Activated CD4-positive, alpha-beta memory T cell treated with anti-CD3 and anti-CD28 coated beads, Interleukin-2, amount 10 ng/mL, durations not matched to agents 7 days and 5 days (primary cell): ENCODE data around the gene CNGA3. TPM values are rescaled to one million over a fixed set of nuclear protein-coding genes. Genes with fewer than 3 reads are reported as not detected.
A peak's percentile ranks its signal among the peaks of the same experiment; 100 is the strongest.

Source experiments
- CTCF ChIA-PET: fragments of 350-600 bp; sonication (Branson Sonifier 250); formaldehyde crosslinking; loops from one replicate; lab custom pipeline; 2021; ENCODE audit warnings: antibody characterized with exemption, inconsistent platforms; lab: Charles Lee
- POLR2A ChIA-PET: fragments of 350-600 bp; sonication (Branson Sonifier 250); formaldehyde crosslinking; loops from one replicate; lab custom pipeline; 2021; ENCODE audit warnings: antibody characterized with exemption; lab: Charles Lee
- DNase-seq: peaks from one replicate; pipeline ENCODE4 v3.0.0-alpha.2; 2020
- H3K27ac Mint-ChIP-seq: one replicate; pipeline ENCODE4 v1.8.0; 2021; ENCODE audit warnings: mild to moderate bottlenecking, mixed read lengths
- H3K27me3 Mint-ChIP-seq: one replicate; pipeline ENCODE4 v1.8.0; 2021; ENCODE audit warnings: mixed read lengths
- H3K36me3 Mint-ChIP-seq: one replicate; pipeline ENCODE4 v1.8.0; 2021; ENCODE audit warnings: low read depth, mixed read lengths
- H3K4me1 Mint-ChIP-seq: one replicate; pipeline ENCODE4 v1.8.0; 2021; ENCODE audit warnings: mixed read lengths
- H3K4me3 Mint-ChIP-seq: one replicate; pipeline ENCODE4 v1.8.0; 2021; ENCODE audit warnings: mild to moderate bottlenecking, mixed read lengths
- H3K9me3 Mint-ChIP-seq: one replicate; pipeline ENCODE4 v1.8.0; 2021; ENCODE audit warnings: mixed read lengths
- total RNA-seq, 2 experiments: library from RNA; stranded (reverse); gene quantifications; one replicate each; pipeline ENCODE4 v1.2.3, GENCODE V29; 2021

CNGA3 gene
- total RNA-seq, 2 experiments from 2014 or later = not detected

- ChIA-PET POLR2A (no interaction called here), CTCF (interaction anchor here (1.8 kb wide), 1 partner anchor 11 kb away, joined by 6 read pairs; no protein-coding TSS in a partner anchor)
- H3K4me3 Mint-ChIP-seq = no peak overlapping the region
- peak; percentile 11 for DNase-seq
- H3K36me3 Mint-ChIP-seq = no peaks in the 10 kb centered on the region
- peaks cover 30% of the 10 kb centered on the region for H3K27me3 Mint-ChIP-seq
- no peaks in the 10 kb centered on the region for H3K9me3 Mint-ChIP-seq
- no peaks in the 10 kb centered on the region for H3K4me1 Mint-ChIP-seq
- no peak overlapping the region for H3K27ac Mint-ChIP-seq
Observed at GRCh38 chr2:98374286-98374685, 28.0 kb downstream of the CNGA3 start.

GRCh38 chr2:98374958-98375570 lies 28.8 kb downstream of the CNGA3 start:
- ChIA-PET POLR2A (no interaction called here), CTCF (interaction anchor here (1.8 kb wide), 1 partner anchor 10 kb away, joined by 6 read pairs; no protein-coding TSS in a partner anchor)
- no peaks in the 10 kb centered on the region for H3K9me3 Mint-ChIP-seq
- H3K4me1 Mint-ChIP-seq = no peaks in the 10 kb centered on the region
- no peaks in the 10 kb centered on the region for H3K36me3 Mint-ChIP-seq
- H3K27ac Mint-ChIP-seq = no peak overlapping the region
- H3K4me3 Mint-ChIP-seq = no peak overlapping the region
- DNase-seq = no peak
- peaks cover 30% of the 10 kb centered on the region for H3K27me3 Mint-ChIP-seq

DNA sequence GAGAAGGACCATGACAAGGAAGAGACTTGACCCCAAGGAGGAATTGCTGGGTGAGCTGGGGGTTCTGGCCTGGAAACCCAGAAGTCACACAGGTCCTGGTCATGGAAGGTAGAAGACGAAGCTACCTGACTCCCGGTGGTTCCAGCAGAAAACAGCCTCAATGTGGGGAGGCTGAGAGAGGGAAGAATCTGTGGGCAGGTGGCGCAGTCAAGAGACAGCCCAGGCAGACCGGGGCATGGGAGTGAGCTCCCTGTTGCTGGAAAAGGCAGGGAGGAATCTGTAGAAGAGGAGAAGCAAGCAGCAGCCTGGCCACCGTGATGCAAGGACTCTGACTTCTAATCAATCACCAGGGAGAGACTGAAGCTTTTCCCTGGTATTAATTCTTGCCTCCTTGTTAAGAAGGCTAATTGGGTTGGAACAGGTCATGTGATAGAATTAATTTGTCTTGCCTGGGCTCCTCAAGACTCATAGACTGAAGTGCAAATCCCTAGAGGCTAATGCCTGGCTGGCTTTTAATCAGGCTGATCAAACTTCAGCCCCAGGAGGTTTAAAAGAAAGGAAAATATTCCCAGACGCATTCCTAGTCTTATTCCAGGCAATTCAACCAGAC lies 30.1 kb downstream of the CNGA3 start:
- Mint-ChIP-seq H3K27me3 (peaks cover 30% of the 10 kb centered on the region), H3K4me1 (no peaks in the 10 kb centered on the region), H3K4me3 (no peak overlapping the region), H3K27ac (no peak overlapping the region), H3K36me3 (no peaks in the 10 kb centered on the region), H3K9me3 (no peaks in the 10 kb centered on the region)
- DNase-seq = no peak
- ChIA-PET POLR2A (no interaction called here), CTCF (interaction anchor here (0.7 kb wide), 1 partner anchor 9 kb away, joined by 3 read pairs; no protein-coding TSS in a partner anchor)

GRCh38 chr2:98376996-98377395 lies 30.7 kb downstream of the CNGA3 start:
- Mint-ChIP-seq H3K36me3 (no peaks in the 10 kb centered on the region), H3K27ac (no peak overlapping the region), H3K4me1 (no peaks in the 10 kb centered on the region), H3K4me3 (no peak overlapping the region), H3K27me3 (peaks cover 30% of the 10 kb centered on the region), H3K9me3 (no peaks in the 10 kb centered on the region)
- ChIA-PET CTCF (no interaction called here), POLR2A (no interaction called here)
- no peak for DNase-seq

DNA sequence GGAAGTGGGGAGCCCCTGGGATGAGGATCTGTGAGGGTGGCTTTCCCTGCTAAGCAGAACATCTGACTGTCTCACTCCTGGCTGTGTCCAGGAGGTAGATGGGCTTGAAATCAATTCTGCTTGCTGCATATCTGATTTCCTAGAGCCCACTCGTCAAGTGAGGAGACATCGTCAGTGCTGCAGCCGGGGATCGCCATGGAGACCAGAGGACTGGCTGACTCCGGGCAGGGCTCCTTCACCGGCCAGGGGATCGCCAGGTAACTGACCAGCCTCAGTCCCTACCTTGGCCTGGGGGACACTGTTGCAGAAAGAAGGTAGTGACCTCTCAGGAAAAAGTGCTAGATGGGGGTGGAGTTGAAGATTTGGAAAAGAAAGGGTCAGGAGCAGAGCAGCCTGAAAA lies 31.3 kb downstream of the CNGA3 start:
- H3K4me3 Mint-ChIP-seq = no peak overlapping the region
- H3K4me1 Mint-ChIP-seq = no peaks in the 10 kb centered on the region
- no peak overlapping the region for H3K27ac Mint-ChIP-seq
- DNase-seq = no peak
- ChIA-PET CTCF (no interaction called here), POLR2A (no interaction called here)
- no peaks in the 10 kb centered on the region for H3K9me3 Mint-ChIP-seq
- peaks cover 31% of the 10 kb centered on the region for H3K27me3 Mint-ChIP-seq
- H3K36me3 Mint-ChIP-seq = no peaks in the 10 kb centered on the region

DNA sequence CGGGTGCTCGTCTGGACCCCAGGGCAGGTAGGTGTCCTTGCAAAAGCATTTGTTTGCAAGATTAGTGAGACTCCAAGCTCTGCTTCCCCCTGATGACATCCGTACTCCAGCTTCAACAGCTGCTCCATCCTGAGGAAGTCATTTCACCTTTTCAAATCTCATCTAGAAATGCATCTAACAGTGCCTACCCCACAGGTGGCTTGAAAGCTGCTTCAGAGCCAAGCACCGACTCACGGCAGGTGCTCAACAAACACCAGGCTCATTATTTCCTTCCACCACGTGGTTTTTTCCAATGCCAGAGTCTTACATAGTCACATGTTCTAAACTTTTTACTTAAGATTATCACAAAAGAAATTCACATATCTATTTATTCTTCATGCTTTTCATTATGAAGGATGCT lies 31.9 kb downstream of the CNGA3 start:
- POLR2A ChIA-PET = no interaction called here
- Mint-ChIP-seq H3K36me3 (no peaks in the 10 kb centered on the region), H3K27me3 (peaks cover 32% of the 10 kb centered on the region), H3K4me3 (no peak overlapping the region), H3K27ac (no peak overlapping the region), H3K4me1 (no peaks in the 10 kb centered on the region), H3K9me3 (no peaks in the 10 kb centered on the region)
- no peak for DNase-seq
- CTCF ChIA-PET = no interaction called here

DNA sequence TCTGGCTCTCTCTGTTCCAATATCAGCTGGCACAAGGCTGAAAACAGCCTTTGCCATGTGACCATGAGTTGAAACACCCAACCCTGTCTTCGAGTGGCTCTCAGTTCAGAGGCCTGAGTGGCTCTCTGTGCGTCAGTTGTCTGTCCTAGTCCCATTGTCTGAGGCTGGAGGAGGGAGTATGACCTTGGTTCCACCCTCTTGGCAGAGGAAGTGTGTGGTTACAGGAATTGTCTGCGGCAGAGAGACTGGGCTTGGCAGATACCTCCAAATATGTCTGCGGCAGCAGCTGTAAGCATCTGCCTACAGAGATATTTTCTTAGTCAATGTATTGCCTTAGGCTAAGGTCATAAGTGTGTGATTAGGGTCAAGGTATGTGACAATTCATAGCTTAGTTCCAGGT lies 32.6 kb downstream of the CNGA3 start:
- H3K27me3 Mint-ChIP-seq = peaks cover 28% of the 10 kb centered on the region
- no peak for DNase-seq
- POLR2A ChIA-PET = no interaction called here
- no peaks in the 10 kb centered on the region for H3K36me3 Mint-ChIP-seq
- CTCF ChIA-PET = no interaction called here
- H3K4me1 Mint-ChIP-seq = no peaks in the 10 kb centered on the region
- H3K27ac Mint-ChIP-seq = no peak overlapping the region
- H3K9me3 Mint-ChIP-seq = no peaks in the 10 kb centered on the region
- no peak overlapping the region for H3K4me3 Mint-ChIP-seq

DNA sequence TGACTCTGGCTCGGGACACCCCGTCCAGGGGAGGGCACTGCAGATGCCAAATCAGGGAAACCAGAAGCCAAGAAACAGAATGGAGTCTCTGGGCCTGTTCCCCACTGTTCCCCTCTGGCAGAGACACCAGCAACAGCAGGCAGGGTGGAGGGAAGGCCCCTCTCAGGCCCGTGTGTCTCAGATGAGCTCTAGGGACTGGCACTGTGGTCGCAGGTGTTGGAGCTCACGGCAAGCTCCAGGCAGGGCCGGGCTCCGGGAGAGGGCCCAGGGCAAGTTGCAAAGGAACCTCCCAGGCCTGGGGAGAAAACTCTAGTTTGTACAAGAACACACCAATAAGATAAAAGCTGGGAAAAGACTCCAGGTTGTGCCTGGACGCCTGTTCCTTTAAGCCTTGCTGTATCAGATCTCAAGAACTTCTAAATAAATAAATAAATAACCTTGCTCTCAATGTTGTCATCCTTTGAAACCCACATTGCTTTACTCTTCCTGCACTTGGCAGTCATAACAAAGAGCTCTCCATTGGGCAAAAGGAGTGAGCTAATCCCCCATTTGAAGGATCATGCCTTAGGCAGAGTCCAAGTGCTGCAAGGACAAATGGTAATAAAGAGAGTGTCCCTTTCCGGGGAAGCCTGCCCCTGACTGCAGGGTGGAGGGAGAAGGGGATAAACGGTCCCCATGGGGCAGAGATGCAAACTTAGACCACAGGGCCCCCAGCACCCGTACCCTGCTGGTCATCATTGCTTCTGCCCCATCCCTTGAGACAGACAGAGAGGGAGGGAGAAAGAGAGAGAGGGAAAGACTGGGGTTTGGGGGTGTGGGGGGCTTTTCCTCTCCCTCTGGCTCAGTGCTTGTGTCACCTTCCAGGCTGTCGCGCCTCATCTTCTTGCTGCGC lies 33.3 kb downstream of the CNGA3 start:
- H3K36me3 Mint-ChIP-seq = no peaks in the 10 kb centered on the region

GRCh38 chr2:98380203-98380535 lies 33.9 kb downstream of the CNGA3 start:
- Mint-ChIP-seq H3K4me1 (peaks cover 2% of the 10 kb centered on the region), H3K27ac (no peak overlapping the region), H3K9me3 (no peaks in the 10 kb centered on the region), H3K4me3 (no peak overlapping the region), H3K27me3 (peaks cover 30% of the 10 kb centered on the region), H3K36me3 (no peaks in the 10 kb centered on the region)
- ChIA-PET POLR2A (no interaction called here), CTCF (no interaction called here)
- DNase-seq = peak; percentile 10

More for the DNA sequence above, 33.3 kb downstream of the CNGA3 start:
- Mint-ChIP-seq H3K27ac (no peak overlapping the region), H3K9me3 (no peaks in the 10 kb centered on the region), H3K4me1 (no peaks in the 10 kb centered on the region), H3K27me3 (peaks cover 26% of the 10 kb centered on the region), H3K4me3 (no peak overlapping the region)
- ChIA-PET POLR2A (no interaction called here), CTCF (no interaction called here)
- peak; percentile 11 for DNase-seq

DNA sequence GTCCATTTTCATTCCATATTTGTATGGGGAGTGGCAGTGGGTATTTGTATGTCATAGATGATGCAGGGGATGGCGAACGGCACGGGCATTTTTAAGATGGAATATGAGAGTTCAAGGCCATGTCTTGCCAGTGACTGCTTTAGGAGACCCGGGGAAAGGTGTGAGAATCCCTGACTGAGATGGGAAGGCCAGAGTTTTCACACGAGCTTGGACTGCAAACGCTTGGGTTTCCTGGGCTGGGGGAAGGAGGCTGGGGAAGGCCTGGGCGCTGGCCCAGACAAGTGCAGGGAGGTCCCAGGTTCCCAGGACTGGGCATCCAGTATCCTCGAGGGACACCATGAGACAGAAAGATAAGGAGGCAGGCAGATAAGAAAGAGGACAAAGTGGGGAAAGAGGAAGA lies 35.2 kb downstream of the CNGA3 start:
- CTCF ChIA-PET = no interaction called here
- Mint-ChIP-seq H3K4me3 (no peak overlapping the region), H3K27ac (no peak overlapping the region)

GRCh38 chr2:98382086-98382485 lies 35.8 kb downstream of the CNGA3 start:
- ChIA-PET CTCF (interaction anchor here (0.6 kb wide), 1 partner anchor 641 kb away, joined by 3 read pairs; no protein-coding TSS in a partner anchor), POLR2A (no interaction called here)
- Mint-ChIP-seq H3K4me1 (peaks cover 2% of the 10 kb centered on the region), H3K9me3 (no peaks in the 10 kb centered on the region), H3K27me3 (peaks cover 20% of the 10 kb centered on the region), H3K4me3 (no peak overlapping the region), H3K27ac (no peak overlapping the region), H3K36me3 (no peaks in the 10 kb centered on the region)
- no peak for DNase-seq

More for the DNA sequence above, 35.2 kb downstream of the CNGA3 start:
- Mint-ChIP-seq H3K4me1 (peaks cover 2% of the 10 kb centered on the region), H3K36me3 (no peaks in the 10 kb centered on the region), H3K27me3 (peaks cover 22% of the 10 kb centered on the region), H3K9me3 (no peaks in the 10 kb centered on the region)
- peak; percentile 12 for DNase-seq
- POLR2A ChIA-PET = no interaction called here

DNA sequence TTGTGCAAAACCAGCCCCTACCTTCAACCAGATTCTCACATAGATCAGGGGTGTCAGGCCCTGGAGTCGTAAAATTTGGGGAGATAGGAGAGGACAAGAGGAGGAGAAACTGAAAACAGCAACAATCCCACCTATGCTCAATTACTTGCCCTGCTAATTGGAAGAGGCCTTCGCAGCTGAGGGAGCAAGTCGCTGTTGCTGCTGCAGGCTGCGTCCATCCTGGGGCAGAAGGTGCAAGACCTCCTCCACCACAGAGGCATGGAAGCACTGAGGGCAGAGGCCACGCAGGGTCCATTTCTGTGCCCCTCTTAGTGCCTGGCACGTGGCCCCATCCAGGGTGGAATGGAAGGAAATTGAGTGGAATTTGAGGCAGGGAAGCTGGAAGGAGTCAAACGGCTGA lies 36.5 kb downstream of the CNGA3 start:
- no peaks in the 10 kb centered on the region for H3K9me3 Mint-ChIP-seq
- peaks cover 2% of the 10 kb centered on the region for H3K4me1 Mint-ChIP-seq
- peaks cover 22% of the 10 kb centered on the region for H3K27me3 Mint-ChIP-seq
- no peak for DNase-seq
- H3K4me3 Mint-ChIP-seq = no peak overlapping the region
- POLR2A ChIA-PET = no interaction called here
- H3K27ac Mint-ChIP-seq = no peak overlapping the region
- no peaks in the 10 kb centered on the region for H3K36me3 Mint-ChIP-seq
- CTCF ChIA-PET = interaction anchor here (0.6 kb wide), 1 partner anchor 642 kb away, joined by 3 read pairs; no protein-coding TSS in a partner anchor

DNA sequence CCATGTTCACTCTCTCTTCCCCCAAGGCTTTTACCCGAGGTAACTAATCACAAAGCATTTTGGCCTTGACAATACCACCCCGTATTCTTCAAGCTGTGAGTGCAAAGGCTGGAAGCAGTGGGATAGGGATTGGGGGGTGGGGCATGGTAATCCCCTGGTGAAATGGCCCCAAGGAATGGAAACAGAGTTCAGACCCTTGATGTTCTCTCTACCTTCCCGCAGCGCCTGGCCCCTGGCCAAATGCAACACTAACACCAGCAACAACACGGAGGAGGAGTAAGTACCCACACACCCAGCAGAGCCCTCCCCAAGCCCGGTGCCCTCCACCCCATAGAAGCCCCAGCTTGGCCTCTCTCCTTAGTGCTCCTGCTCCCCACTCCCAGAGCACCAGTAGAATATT lies 36.9 kb downstream of the CNGA3 start:
- ChIA-PET POLR2A (no interaction called here), CTCF (interaction anchor here (3.3 kb wide), 1 partner anchor 577 kb away, joined by 23 read pairs; no protein-coding TSS in a partner anchor)
- no peaks in the 10 kb centered on the region for H3K9me3 Mint-ChIP-seq
- H3K4me1 Mint-ChIP-seq = peaks cover 2% of the 10 kb centered on the region
- DNase-seq = no peak
- no peak overlapping the region for H3K4me3 Mint-ChIP-seq
- H3K27me3 Mint-ChIP-seq = peaks cover 19% of the 10 kb centered on the region
- H3K27ac Mint-ChIP-seq = no peak overlapping the region
- no peaks in the 10 kb centered on the region for H3K36me3 Mint-ChIP-seq
